Activated CD4-positive, alpha-beta T cell treated with anti-CD3 and anti-CD28 coated beads, Interleukin-2, amount 50 U/mL, for 48 hours (primary cell): Measurements from ENCODE around the gene CYP19A1.
A peak's percentile ranks its signal among the peaks of the same experiment; 100 is the strongest.

Source experiments
- DNase-seq, 2 experiments: peaks; one replicate each; pipeline ENCODE4 v3.0.0-alpha.2; 2020

The CYP19A1 gene

GRCh38 chr15:51172193-51172592 lies 166.2 kb downstream of the CYP19A1 start:
- no peak for DNase-seq

GRCh38 chr15:51171634-51171932 lies 166.8 kb downstream of the CYP19A1 start:
- DNase-seq = no peak

GRCh38 chr15:51170882-51171633 lies 167.3 kb downstream of the CYP19A1 start:
- DNase-seq = no peak

GRCh38 chr15:51168700-51169099 lies 169.7 kb downstream of the CYP19A1 start:
- no peak for DNase-seq

GRCh38 chr15:51163843-51164242 lies 174.6 kb downstream of the CYP19A1 start:
- no peak for DNase-seq

GRCh38 chr15:51162865-51163762 lies 175.3 kb downstream of the CYP19A1 start:
- DNase-seq = peak; percentile 64 to 73

GRCh38 chr15:51161491-51162220 lies 176.7 kb downstream of the CYP19A1 start:
- DNase-seq = no peak

- no peak for DNase-seq
Observed at GRCh38 chr15:51160484-51160883, 177.9 kb downstream of the CYP19A1 start.
